OCI-LY1 (cell line): Measurements from ENCODE around the gene MRGPRF.

Experiments used
- H2AFZ ChIP-seq: fragments of 200-600 bp; sonication (generic), shearing (Covaris generic); 2 replicates; pipeline ENCODE4 v1.6.0; 2014; ENCODE audit warnings: antibody characterized with exemption, mild to moderate bottlenecking, low read length
- H3F3A ChIP-seq: fragments of 200-600 bp; sonication (generic), shearing (Covaris generic); 2 replicates; pipeline ENCODE4 v1.6.0; 2014; ENCODE audit warnings: mild to moderate bottlenecking, antibody characterized with exemption, low read length, moderate library complexity; ENCODE audit not compliant: insufficient read depth
- H3K27ac ChIP-seq: fragments of 200-600 bp; sonication (generic); 2 replicates; pipeline ENCODE4 v1.5.1; 2014; ENCODE audit warnings: low read length, mixed run types, mild to moderate bottlenecking, low read depth; ENCODE audit not compliant: poor library complexity, severe bottlenecking
- H3K27me3 ChIP-seq: fragments of 200-600 bp; sonication (generic); 2 replicates; pipeline ENCODE4 v1.6.0; 2014; ENCODE audit warnings: antibody characterized with exemption, mild to moderate bottlenecking, low read length, moderate library complexity; ENCODE audit not compliant: insufficient read depth
- H3K36me3 ChIP-seq: fragments of 200-600 bp; sonication (generic); 2 replicates; pipeline ENCODE4 v1.6.1; 2014; ENCODE audit warnings: mild to moderate bottlenecking, antibody characterized with exemption, low read length, moderate library complexity, mixed read lengths; ENCODE audit not compliant: insufficient read depth
- H3K4me1 ChIP-seq: fragments of 200-600 bp; sonication (generic); 2 replicates; pipeline ENCODE4 v1.5.1; 2014; ENCODE audit warnings: mild to moderate bottlenecking, low read length, moderate library complexity; ENCODE audit not compliant: insufficient read depth, severe bottlenecking
- H3K4me2 ChIP-seq: fragments of 200-600 bp; sonication (generic), shearing (Covaris generic); 2 replicates; pipeline ENCODE4 v1.6.1; 2014; ENCODE audit warnings: low read length
- H3K4me3 ChIP-seq: fragments of 200-600 bp; sonication (generic); 2 replicates; pipeline ENCODE4 v1.5.1; 2014; ENCODE audit warnings: low read length, low read depth, mild to moderate bottlenecking, mixed read lengths; ENCODE audit not compliant: poor library complexity, severe bottlenecking
- H3K79me2 ChIP-seq: fragments of 200-600 bp; shearing (Covaris generic); 2 replicates; pipeline ENCODE4 v1.6.1; 2016; ENCODE audit warnings: mixed run types, low read length, mixed read lengths; ENCODE audit not compliant: insufficient read depth
- H3K9ac ChIP-seq: fragments of 200-600 bp; sonication (generic), shearing (Covaris generic); 2 replicates; pipeline ENCODE4 v1.6.1; 2014; ENCODE audit warnings: mild to moderate bottlenecking, low read length, mixed read lengths
- H3K9me2 ChIP-seq: fragments of 200-600 bp; sonication (generic), shearing (Covaris generic); 2 replicates; pipeline ENCODE4 v1.6.1; 2014; ENCODE audit warnings: low read depth, mild to moderate bottlenecking, low read length, mixed read lengths
- H3K9me3 ChIP-seq: fragments of 200-600 bp; shearing (Covaris generic); 2 replicates; pipeline ENCODE4 v1.6.1; 2014; ENCODE audit warnings: low read length, mixed read lengths
- H4K20me1 ChIP-seq: fragments of 200-600 bp; sonication (generic), shearing (Covaris generic); 2 replicates; pipeline ENCODE4 v1.6.0; 2016; ENCODE audit warnings: mild to moderate bottlenecking, low read length; ENCODE audit not compliant: insufficient read depth
- EZH2 ChIP-seq: fragments of 200-600 bp; sonication (generic), shearing (Covaris generic); IDR thresholded peaks from 2 replicates; pipeline ENCODE4 v1.8.0; 2017; ENCODE audit warnings: borderline replicate concordance, mixed run types, mild to moderate bottlenecking, antibody characterized with exemption, low read length, moderate library complexity, mixed read lengths
- TF ChIP-seq, protein P1 (sequence below): fragments of 200-600 bp; sonication (generic), shearing (Covaris generic); IDR thresholded peaks from 2 replicates; pipeline ENCODE4 v1.5.1; 2017; ENCODE audit warnings: mild to moderate bottlenecking, antibody characterized with exemption, low read length, moderate library complexity, mixed read lengths

The MRGPRF gene

DNA sequence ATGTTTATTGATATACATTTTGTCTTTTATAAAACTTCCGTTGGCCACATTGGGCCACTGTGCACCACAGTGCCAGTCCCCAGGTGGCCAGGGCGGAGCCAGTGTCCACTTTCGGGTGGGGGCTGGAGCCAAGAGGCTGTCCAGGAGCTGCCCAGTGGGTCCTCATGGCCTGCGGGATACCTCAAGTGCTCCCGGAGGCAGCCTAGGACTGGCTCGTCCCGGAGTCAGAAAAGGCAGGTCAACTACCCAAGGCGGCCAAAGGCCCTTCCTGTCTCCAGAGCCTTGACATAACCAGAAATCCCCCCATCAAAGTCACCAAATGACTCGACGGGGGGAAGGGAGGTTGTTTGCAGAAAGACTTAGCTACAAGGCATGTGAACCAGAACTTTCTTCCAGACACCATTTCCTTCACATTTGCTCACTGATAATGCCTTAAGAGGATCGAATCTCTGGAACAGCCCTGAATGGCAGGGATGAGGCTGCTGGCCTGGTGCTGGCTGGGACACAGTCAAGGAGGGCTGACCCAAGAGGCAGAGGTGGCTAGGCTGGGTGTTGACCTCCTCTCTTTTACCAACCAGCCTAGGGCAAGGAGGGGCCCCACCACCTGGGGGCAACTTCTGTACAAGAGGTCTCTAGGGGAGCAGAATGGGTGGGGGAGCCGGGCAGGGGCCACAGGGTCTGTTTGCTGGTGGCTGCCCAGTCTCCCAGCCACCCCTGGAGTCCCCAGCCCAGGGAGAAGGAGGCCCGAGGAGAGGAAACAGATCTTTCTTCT is 8.4 kb downstream of the MRGPRF start:
- H3K4me3 ChIP-seq = no peak overlapping the region
- H3K4me2 ChIP-seq = no peak overlapping the region
- H4K20me1 ChIP-seq = no peaks in the 10 kb centered on the region
- no peaks in the 10 kb centered on the region for H3K9me3 ChIP-seq
- H3K79me2 ChIP-seq = no peaks in the 10 kb centered on the region
- H3K9me2 ChIP-seq = no peaks in the 10 kb centered on the region
- no peaks in the 10 kb centered on the region; the same call in 1 of the 2 replicates for H3K27me3 ChIP-seq
- TF ChIP-seq, protein P1, sequence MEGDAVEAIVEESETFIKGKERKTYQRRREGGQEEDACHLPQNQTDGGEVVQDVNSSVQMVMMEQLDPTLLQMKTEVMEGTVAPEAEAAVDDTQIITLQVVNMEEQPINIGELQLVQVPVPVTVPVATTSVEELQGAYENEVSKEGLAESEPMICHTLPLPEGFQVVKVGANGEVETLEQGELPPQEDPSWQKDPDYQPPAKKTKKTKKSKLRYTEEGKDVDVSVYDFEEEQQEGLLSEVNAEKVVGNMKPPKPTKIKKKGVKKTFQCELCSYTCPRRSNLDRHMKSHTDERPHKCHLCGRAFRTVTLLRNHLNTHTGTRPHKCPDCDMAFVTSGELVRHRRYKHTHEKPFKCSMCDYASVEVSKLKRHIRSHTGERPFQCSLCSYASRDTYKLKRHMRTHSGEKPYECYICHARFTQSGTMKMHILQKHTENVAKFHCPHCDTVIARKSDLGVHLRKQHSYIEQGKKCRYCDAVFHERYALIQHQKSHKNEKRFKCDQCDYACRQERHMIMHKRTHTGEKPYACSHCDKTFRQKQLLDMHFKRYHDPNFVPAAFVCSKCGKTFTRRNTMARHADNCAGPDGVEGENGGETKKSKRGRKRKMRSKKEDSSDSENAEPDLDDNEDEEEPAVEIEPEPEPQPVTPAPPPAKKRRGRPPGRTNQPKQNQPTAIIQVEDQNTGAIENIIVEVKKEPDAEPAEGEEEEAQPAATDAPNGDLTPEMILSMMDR = no peak
- TF ChIP-seq EZH2 = no peak
- no peaks in the 10 kb centered on the region for H3K4me1 ChIP-seq
- H3K9ac ChIP-seq = no peak overlapping the region
- H2AFZ ChIP-seq = no peak overlapping the region
- no peaks in the 10 kb centered on the region for H3F3A ChIP-seq
- H3K36me3 ChIP-seq = no peaks in the 10 kb centered on the region
- no peak overlapping the region for H3K27ac ChIP-seq

DNA sequence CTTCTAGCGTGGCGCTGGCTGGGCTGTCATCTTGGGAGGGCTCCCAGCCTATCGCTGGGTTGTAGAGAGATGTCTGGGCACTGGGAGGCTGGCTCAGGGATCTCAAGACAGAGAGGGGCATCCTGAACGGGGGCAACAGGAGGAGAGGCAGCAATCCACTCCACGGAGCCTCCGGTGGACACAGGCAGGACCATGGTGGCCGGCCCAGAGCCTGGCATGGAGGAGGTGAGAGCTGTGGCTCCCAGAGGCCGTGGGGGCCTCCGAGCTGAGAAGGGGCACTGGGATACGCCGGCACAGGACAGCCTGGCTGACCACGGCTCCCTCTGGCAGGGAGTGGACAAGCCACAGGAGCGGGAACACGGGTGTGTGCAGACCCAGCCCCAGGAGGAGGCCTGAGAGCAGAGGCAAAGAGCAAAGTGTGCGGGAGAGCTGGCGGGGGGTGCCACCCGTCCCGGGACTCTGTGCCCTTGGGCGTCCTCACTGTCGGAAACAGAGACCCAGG is 9.1 kb downstream of the MRGPRF start:
- no peaks in the 10 kb centered on the region for H3K79me2 ChIP-seq
- H2AFZ ChIP-seq = no peak overlapping the region
- no peak overlapping the region for H3K4me2 ChIP-seq
- TF ChIP-seq, protein P1 = no peak
- TF ChIP-seq EZH2 = no peak
- no peak overlapping the region for H3K27ac ChIP-seq
- H3K4me3 ChIP-seq = no peak overlapping the region
- H3K9me3 ChIP-seq = no peaks in the 10 kb centered on the region
- no peaks in the 10 kb centered on the region; the same call in 1 of the 2 replicates for H3K27me3 ChIP-seq
- no peaks in the 10 kb centered on the region for H3K36me3 ChIP-seq
- no peaks in the 10 kb centered on the region for H3K4me1 ChIP-seq
- H3F3A ChIP-seq = no peaks in the 10 kb centered on the region
- H3K9ac ChIP-seq = no peak overlapping the region
- H4K20me1 ChIP-seq = no peaks in the 10 kb centered on the region
- H3K9me2 ChIP-seq = no peaks in the 10 kb centered on the region

DNA sequence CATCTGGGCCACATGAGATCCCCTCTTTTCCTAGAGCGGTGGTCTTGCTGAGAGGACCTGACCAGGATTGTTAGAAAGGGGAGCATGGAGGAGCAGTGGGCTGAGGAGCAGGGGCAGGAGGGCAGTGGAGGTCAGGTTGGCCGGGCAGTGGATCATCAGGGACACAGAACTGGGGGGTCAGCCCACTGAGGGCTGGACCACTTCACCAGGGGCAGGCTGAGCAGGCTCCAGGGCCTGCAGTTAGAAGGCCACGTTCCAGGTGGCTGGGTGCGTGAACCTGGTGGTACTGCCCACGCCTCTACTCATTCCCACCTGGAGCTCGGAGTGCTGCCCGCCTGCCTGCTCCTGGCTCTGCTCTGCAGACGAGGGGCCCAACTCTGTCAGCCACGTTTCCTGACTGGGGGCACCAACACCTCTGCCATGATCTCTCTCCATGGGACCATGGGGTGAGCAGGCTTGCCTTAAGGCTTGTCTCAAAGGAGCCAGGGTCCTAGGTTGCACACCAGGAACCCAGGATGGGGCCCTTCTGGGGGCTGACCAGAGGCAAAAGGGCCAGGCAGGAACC is 9.7 kb downstream of the MRGPRF start:
- Histone ChIP-seq H2AFZ (no peak overlapping the region), H3K4me2 (no peak overlapping the region), H3K9me2 (no peaks in the 10 kb centered on the region), H3K27me3 (no peaks in the 10 kb centered on the region; the same call in 1 of the 2 replicates), H3F3A (no peaks in the 10 kb centered on the region), H3K9ac (no peak overlapping the region), H4K20me1 (no peaks in the 10 kb centered on the region), H3K79me2 (no peaks in the 10 kb centered on the region), H3K4me1 (no peaks in the 10 kb centered on the region), H3K36me3 (no peaks in the 10 kb centered on the region), H3K4me3 (no peak overlapping the region), H3K27ac (no peak overlapping the region), H3K9me3 (no peaks in the 10 kb centered on the region)
- TF ChIP-seq, protein P1 = no peak
- TF ChIP-seq EZH2 = no peak
